ENCODE measurements around the gene RASGEF1B. TPM values are rescaled to one million over a fixed set of nuclear protein-coding genes. Genes with fewer than 3 reads are reported as not detected.
A peak's percentile ranks its signal among the peaks of the same experiment; 100 is the strongest.
"Not testable (repeated sequence)": the region's sequence is repeated elsewhere in the genome, so short reads cannot be mapped to it uniquely, and the experiment has no call there.

Gene RASGEF1B
- total RNA-seq, 1 donor from 2014 or later = 10.2 TPM

DNA sequence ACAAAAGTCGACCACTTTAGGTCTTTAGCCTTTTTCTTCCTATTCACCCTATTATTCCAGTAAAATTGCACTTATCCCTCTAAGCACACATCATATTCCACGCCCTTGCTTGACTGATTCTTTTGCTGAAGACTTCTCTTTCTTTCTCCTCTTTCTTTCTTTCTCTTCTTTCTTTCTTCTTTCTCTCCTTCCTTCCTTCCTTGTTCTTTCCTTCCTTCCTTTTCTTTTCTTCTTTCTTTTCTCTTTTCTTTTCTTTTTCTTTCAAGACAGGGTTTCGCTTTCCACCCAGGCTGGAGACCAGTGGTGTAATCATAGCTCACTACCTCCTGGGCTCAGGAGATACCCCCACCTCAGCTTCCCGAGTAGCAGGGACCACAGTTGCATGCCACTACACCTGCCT, 61.9 kb downstream of the RASGEF1B start:
- peaks cover 4% of the 10 kb centered on the region for H3K36me3 Mint-ChIP-seq (ENCODE audit: insufficient read depth)
- DNase-seq (ENCODE audit: low spot score, unreplicated experiment) = no peak
- H3K9me3 Mint-ChIP-seq (ENCODE audit: low read depth) = peaks cover 8% of the 10 kb centered on the region
- H3K27me3 Mint-ChIP-seq = peaks cover 2% of the 10 kb centered on the region
- no peak overlapping the region for H3K4me3 Mint-ChIP-seq (ENCODE audit: low read depth)
- TF ChIP-seq, protein P1, sequence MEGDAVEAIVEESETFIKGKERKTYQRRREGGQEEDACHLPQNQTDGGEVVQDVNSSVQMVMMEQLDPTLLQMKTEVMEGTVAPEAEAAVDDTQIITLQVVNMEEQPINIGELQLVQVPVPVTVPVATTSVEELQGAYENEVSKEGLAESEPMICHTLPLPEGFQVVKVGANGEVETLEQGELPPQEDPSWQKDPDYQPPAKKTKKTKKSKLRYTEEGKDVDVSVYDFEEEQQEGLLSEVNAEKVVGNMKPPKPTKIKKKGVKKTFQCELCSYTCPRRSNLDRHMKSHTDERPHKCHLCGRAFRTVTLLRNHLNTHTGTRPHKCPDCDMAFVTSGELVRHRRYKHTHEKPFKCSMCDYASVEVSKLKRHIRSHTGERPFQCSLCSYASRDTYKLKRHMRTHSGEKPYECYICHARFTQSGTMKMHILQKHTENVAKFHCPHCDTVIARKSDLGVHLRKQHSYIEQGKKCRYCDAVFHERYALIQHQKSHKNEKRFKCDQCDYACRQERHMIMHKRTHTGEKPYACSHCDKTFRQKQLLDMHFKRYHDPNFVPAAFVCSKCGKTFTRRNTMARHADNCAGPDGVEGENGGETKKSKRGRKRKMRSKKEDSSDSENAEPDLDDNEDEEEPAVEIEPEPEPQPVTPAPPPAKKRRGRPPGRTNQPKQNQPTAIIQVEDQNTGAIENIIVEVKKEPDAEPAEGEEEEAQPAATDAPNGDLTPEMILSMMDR (IDR thresholded peaks at IDR 0.05; ENCODE audit: unreplicated experiment) = no peak
- H3K4me1 Mint-ChIP-seq (ENCODE audit: low read depth) = peaks cover 8% of the 10 kb centered on the region
- no peak overlapping the region for H3K27ac Mint-ChIP-seq

DNA sequence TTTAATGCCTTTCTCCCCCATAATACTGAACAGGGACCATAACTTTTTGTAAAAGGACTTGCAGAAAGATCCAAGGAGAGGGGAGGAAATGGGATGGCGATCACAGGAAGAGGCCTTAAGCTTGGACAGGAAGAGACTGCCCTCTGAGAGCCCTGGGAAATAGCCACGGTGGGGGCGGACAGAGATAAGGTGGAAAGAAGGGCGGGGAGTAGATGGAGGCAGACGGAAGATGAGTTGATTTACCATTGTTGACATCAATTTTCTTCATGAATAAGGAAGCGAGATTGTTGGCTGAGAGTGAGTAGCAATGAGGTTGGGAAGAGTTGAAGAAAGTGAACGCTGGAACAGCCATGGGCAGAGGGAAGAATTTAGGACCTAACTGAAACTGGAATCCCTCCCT, 63.4 kb downstream of the RASGEF1B start:
- H3K4me1 Mint-ChIP-seq (ENCODE audit: low read depth) = peaks cover 11% of the 10 kb centered on the region
- TF ChIP-seq, protein P1 (IDR thresholded peaks at IDR 0.05; ENCODE audit: unreplicated experiment) = no peak
- H3K27ac Mint-ChIP-seq = no peak overlapping the region
- H3K27me3 Mint-ChIP-seq = peaks cover 2% of the 10 kb centered on the region
- DNase-seq (ENCODE audit: low spot score, unreplicated experiment) = no peak
- no peak overlapping the region for H3K4me3 Mint-ChIP-seq (ENCODE audit: low read depth)
- no peaks in the 10 kb centered on the region for H3K9me3 Mint-ChIP-seq (ENCODE audit: low read depth)
- no peaks in the 10 kb centered on the region for H3K36me3 Mint-ChIP-seq (ENCODE audit: insufficient read depth)

- Mint-ChIP-seq H3K9me3 (ENCODE audit: low read depth) (no peaks in the 10 kb centered on the region), H3K27ac (no peak overlapping the region)
Measured at GRCh38 chr4:81407726-81408125, 64.0 kb downstream of the RASGEF1B start.

DNA sequence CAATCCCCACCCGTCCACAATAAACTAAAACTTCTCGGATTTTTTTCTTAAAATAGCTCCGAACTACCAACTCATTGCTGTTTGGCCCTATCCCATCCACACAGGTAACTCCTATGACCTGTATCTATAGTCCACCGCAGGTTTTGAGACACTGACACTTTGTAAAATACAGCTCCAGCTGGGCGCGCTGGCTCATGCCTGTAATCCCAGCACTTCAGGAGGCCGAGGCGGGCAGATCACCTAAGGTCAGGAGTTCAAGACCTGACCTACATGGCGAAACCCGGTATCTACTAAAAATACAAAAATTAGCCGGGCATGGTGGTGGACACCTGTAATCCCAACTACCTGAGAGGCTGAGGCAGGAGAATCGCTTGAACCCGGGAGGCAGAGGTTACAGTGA, 65.2 kb downstream of the RASGEF1B start:
- not testable (repeated sequence) for H3K27me3 Mint-ChIP-seq; DNase-seq (ENCODE audit: low spot score, unreplicated experiment); H3K9me3 Mint-ChIP-seq (ENCODE audit: low read depth); H3K4me3 Mint-ChIP-seq (ENCODE audit: low read depth); H3K27ac Mint-ChIP-seq; H3K36me3 Mint-ChIP-seq (ENCODE audit: insufficient read depth)
- peaks cover 15% of the 10 kb centered on the region for H3K4me1 Mint-ChIP-seq (ENCODE audit: low read depth)

More at GRCh38 chr4:81407726-81408125, 64.0 kb downstream of the RASGEF1B start:
- DNase-seq (ENCODE audit: low spot score, unreplicated experiment) = no peak
- H3K27me3 Mint-ChIP-seq = peaks cover 2% of the 10 kb centered on the region
- H3K4me3 Mint-ChIP-seq (ENCODE audit: low read depth) = no peak overlapping the region
- peaks cover 11% of the 10 kb centered on the region for H3K4me1 Mint-ChIP-seq (ENCODE audit: low read depth)
- TF ChIP-seq, protein P1 (IDR thresholded peaks at IDR 0.05; ENCODE audit: unreplicated experiment) = no peak
- H3K36me3 Mint-ChIP-seq (ENCODE audit: insufficient read depth) = no peaks in the 10 kb centered on the region

- Mint-ChIP-seq H3K36me3 (ENCODE audit: insufficient read depth) (no peaks in the 10 kb centered on the region), H3K4me1 (ENCODE audit: low read depth) (peaks cover 15% of the 10 kb centered on the region), H3K4me3 (ENCODE audit: low read depth) (no peak overlapping the region), H3K27ac (no peak overlapping the region), H3K9me3 (ENCODE audit: low read depth) (no peaks in the 10 kb centered on the region), H3K27me3 (peaks cover 2% of the 10 kb centered on the region)
- TF ChIP-seq, protein P1 (IDR thresholded peaks at IDR 0.05; ENCODE audit: unreplicated experiment) = peak; percentile 85
- DNase-seq (ENCODE audit: low spot score, unreplicated experiment) = no peak
Measured at GRCh38 chr4:81405900-81406401, 65.8 kb downstream of the RASGEF1B start.

DNA sequence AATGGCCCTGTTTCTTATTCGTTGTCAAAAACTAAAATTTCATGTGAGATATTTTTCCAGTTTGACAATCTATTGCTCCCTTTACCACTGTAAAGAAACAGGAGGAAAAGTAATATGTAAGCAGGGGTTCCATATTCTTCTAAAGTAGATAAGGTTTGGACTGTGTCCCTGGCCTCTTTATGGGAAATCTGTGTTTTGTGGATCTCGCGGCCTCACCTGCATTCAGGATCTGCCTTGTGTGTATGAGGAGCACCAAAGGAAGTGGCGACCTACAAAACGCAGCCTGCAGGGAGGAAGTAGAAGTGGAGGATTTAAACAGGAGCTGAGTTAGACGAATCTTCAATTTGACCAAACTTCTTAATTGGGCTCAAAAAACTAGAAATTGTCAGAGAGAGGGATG, 67.0 kb downstream of the RASGEF1B start:
- peaks cover 20% of the 10 kb centered on the region for H3K4me1 Mint-ChIP-seq (ENCODE audit: low read depth)
- H3K9me3 Mint-ChIP-seq (ENCODE audit: low read depth) = no peaks in the 10 kb centered on the region
- H3K4me3 Mint-ChIP-seq (ENCODE audit: low read depth) = no peak overlapping the region
- DNase-seq (ENCODE audit: low spot score, unreplicated experiment) = no peak
- TF ChIP-seq, protein P1 (IDR thresholded peaks at IDR 0.05; ENCODE audit: unreplicated experiment) = no peak
- H3K27ac Mint-ChIP-seq = no peak overlapping the region
- no peaks in the 10 kb centered on the region for H3K36me3 Mint-ChIP-seq (ENCODE audit: insufficient read depth)
- no peaks in the 10 kb centered on the region for H3K27me3 Mint-ChIP-seq
